AG09319 (cell line): ENCODE measurements around the gene GLCCI1.
A peak's percentile ranks its signal among the peaks of the same experiment; 100 is the strongest.
"Not testable (repeated sequence)": the region's sequence is repeated elsewhere in the genome, so short reads cannot be mapped to it uniquely, and the experiment has no call there.

Experiments used
- DNase-seq: peaks from one replicate; pipeline ENCODE4 v3.0.0-alpha.2; 2010; ENCODE audit warnings: low read depth; ENCODE audit errors: extremely low read depth
- CTCF ChIP-seq: IDR thresholded peaks from 2 replicates; pipeline ENCODE4 v1.5.1; 2011; ENCODE audit warnings: low read depth, mild to moderate bottlenecking, inconsistent platforms, low read length, moderate library complexity

Gene GLCCI1

GRCh38 chr7:8035192-8035591 is 66.6 kb downstream of the GLCCI1 start:
- no peak for DNase-seq
- no peak for TF ChIP-seq CTCF

- peak; percentile 60 for TF ChIP-seq CTCF
- no peak for DNase-seq
These were observed 67.3 kb downstream of the GLCCI1 start for GRCh38 chr7:8035647-8036518.

GRCh38 chr7:8037151-8037550 is 68.6 kb downstream of the GLCCI1 start:
- TF ChIP-seq CTCF = no peak
- DNase-seq = no peak

GRCh38 chr7:8040768-8041369 is 72.3 kb downstream of the GLCCI1 start:
- no peak for TF ChIP-seq CTCF

GRCh38 chr7:8042796-8043535 is 74.4 kb downstream of the GLCCI1 start:
- no peak for TF ChIP-seq CTCF
- DNase-seq = no peak

More at GRCh38 chr7:8040768-8041369, 72.3 kb downstream of the GLCCI1 start:
- no peak for DNase-seq

- TF ChIP-seq CTCF = no peak
- DNase-seq = no peak
These were observed 76.3 kb downstream of the GLCCI1 start for GRCh38 chr7:8044761-8045430.

- not testable (repeated sequence) for DNase-seq
These were observed 79.5 kb downstream of the GLCCI1 start for GRCh38 chr7:8048067-8048466.
